ENCODE measurements around the gene CCDC12. TPM values are rescaled to one million over a fixed set of nuclear protein-coding genes. Genes with fewer than 3 reads are reported as not detected.

Gene CCDC12
- total and polyA plus RNA-seq, 2 experiments from 2014 or later: 17.4 to 43.8 TPM

GRCh38 chr3:46921041-46921440 is 55.5 kb downstream of the CCDC12 start:
- peaks cover 53% of the 10 kb centered on the region for H3K36me3 ChIP-seq (ENCODE audit: low read depth)
- DNase-seq: no peak
- H3K79me2 ChIP-seq (ENCODE audit: insufficient read depth): peaks cover 13% of the 10 kb centered on the region
- H3K9me3 ChIP-seq (ENCODE audit: low read depth): no peaks in the 10 kb centered on the region
- TF ChIP-seq EZH2 (IDR thresholded peaks at IDR 0.05; ENCODE audit: insufficient read depth, poor library complexity, severe bottlenecking) (no peak), EZH2phosphoT487 (IDR thresholded peaks at IDR 0.05; ENCODE audit: insufficient read depth, low read depth) (no peak)
- no peak overlapping the region for H2AFZ ChIP-seq
- H3F3A ChIP-seq (ENCODE audit: insufficient read depth): peaks cover 7% of the 10 kb centered on the region; the same call in 1 of the 2 replicates
- H3K4me3 ChIP-seq: no peak overlapping the region
- no peaks in the 10 kb centered on the region for H3K9me2 ChIP-seq (ENCODE audit: insufficient read depth)
- H3K4me1 ChIP-seq (ENCODE audit: insufficient read depth): no peaks in the 10 kb centered on the region
- no peak overlapping the region for H3K9ac ChIP-seq
- H3K4me2 ChIP-seq (ENCODE audit: unreplicated experiment): no peak overlapping the region
- H3K27ac ChIP-seq: no peak overlapping the region
- H3K27me3 ChIP-seq (replicated peaks; ENCODE audit: insufficient read depth): no peaks in the 10 kb centered on the region
- in situ Hi-C loops (cut with MboI): no loop called here
- no peaks in the 10 kb centered on the region for H4K20me1 ChIP-seq (ENCODE audit: insufficient read depth)
- WGBS, 2 experiments (ENCODE audit: low coverage in 1 of 2, low lambda C conversion rate in 2 of 2, missing lambda C conversion rate in 2 of 2): 97 to 100% methylated on average over 4 of the region's 4 CpGs

GRCh38 chr3:46918634-46919033 is 57.9 kb downstream of the CCDC12 start:
- no peak overlapping the region for H2AFZ ChIP-seq
- no peak overlapping the region for H3K27ac ChIP-seq
- H3K4me2 ChIP-seq (ENCODE audit: unreplicated experiment): no peak overlapping the region
- no peak for DNase-seq
- WGBS, 2 experiments (ENCODE audit: low coverage in 1 of 2, low lambda C conversion rate in 2 of 2, missing lambda C conversion rate in 2 of 2): 95 to 96% methylated on average over 4 of the region's 4 CpGs
- peaks cover 11% of the 10 kb centered on the region; the same call in 1 of the 2 replicates for H3F3A ChIP-seq (ENCODE audit: insufficient read depth)
- H3K9ac ChIP-seq: no peak overlapping the region
- peaks cover 7% of the 10 kb centered on the region; the same call in 1 of the 2 replicates for H3K79me2 ChIP-seq (ENCODE audit: insufficient read depth)
- in situ Hi-C loops (cut with MboI): no loop called here
- H3K9me3 ChIP-seq (ENCODE audit: low read depth): no peaks in the 10 kb centered on the region
- H3K4me3 ChIP-seq: no peak overlapping the region
- no peaks in the 10 kb centered on the region for H3K9me2 ChIP-seq (ENCODE audit: insufficient read depth)
- H4K20me1 ChIP-seq (ENCODE audit: insufficient read depth): no peaks in the 10 kb centered on the region
- H3K4me1 ChIP-seq (ENCODE audit: insufficient read depth): no peaks in the 10 kb centered on the region
- no peak for TF ChIP-seq EZH2 (IDR thresholded peaks at IDR 0.05; ENCODE audit: insufficient read depth, poor library complexity, severe bottlenecking)
- peaks cover 46% of the 10 kb centered on the region for H3K36me3 ChIP-seq (ENCODE audit: low read depth)
- H3K27me3 ChIP-seq (replicated peaks; ENCODE audit: insufficient read depth): no peaks in the 10 kb centered on the region

GRCh38 chr3:46918202-46918601 is 58.3 kb downstream of the CCDC12 start:
- Histone ChIP-seq H3K4me2 (ENCODE audit: unreplicated experiment) (no peak overlapping the region), H3K27ac (no peak overlapping the region), H3F3A (ENCODE audit: insufficient read depth) (peaks cover 11% of the 10 kb centered on the region; the same call in 1 of the 2 replicates), H3K4me3 (no peak overlapping the region), H3K79me2 (ENCODE audit: insufficient read depth) (peaks cover 5% of the 10 kb centered on the region; the same call in 1 of the 2 replicates), H3K27me3 (replicated peaks; ENCODE audit: insufficient read depth) (no peaks in the 10 kb centered on the region), H3K9ac (no peak overlapping the region), H4K20me1 (ENCODE audit: insufficient read depth) (no peaks in the 10 kb centered on the region), H3K4me1 (ENCODE audit: insufficient read depth) (no peaks in the 10 kb centered on the region), H2AFZ (no peak overlapping the region), H3K9me3 (ENCODE audit: low read depth) (no peaks in the 10 kb centered on the region), H3K36me3 (ENCODE audit: low read depth) (peaks cover 44% of the 10 kb centered on the region), H3K9me2 (ENCODE audit: insufficient read depth) (no peaks in the 10 kb centered on the region)
- in situ Hi-C loops (cut with MboI): no loop called here
- WGBS, 2 experiments (ENCODE audit: low coverage in 1 of 2, low lambda C conversion rate in 2 of 2, missing lambda C conversion rate in 2 of 2): 96 to 100% methylated on average over 1 of the region's 1 CpG
- no peak for DNase-seq
- TF ChIP-seq EZH2 (IDR thresholded peaks at IDR 0.05; ENCODE audit: insufficient read depth, poor library complexity, severe bottlenecking): no peak
- TF ChIP-seq EZH2phosphoT487 (IDR thresholded peaks at IDR 0.05; ENCODE audit: insufficient read depth, low read depth): no peak

GRCh38 chr3:46917257-46917656 is 59.3 kb downstream of the CCDC12 start:
- no peak for TF ChIP-seq EZH2 (IDR thresholded peaks at IDR 0.05; ENCODE audit: insufficient read depth, poor library complexity, severe bottlenecking)
- no peak for TF ChIP-seq EZH2phosphoT487 (IDR thresholded peaks at IDR 0.05; ENCODE audit: insufficient read depth, low read depth)
- Histone ChIP-seq H3K4me2 (ENCODE audit: unreplicated experiment) (no peak overlapping the region), H3K79me2 (ENCODE audit: insufficient read depth) (no peaks in the 10 kb centered on the region), H3F3A (ENCODE audit: insufficient read depth) (peaks cover 17% of the 10 kb centered on the region), H3K27me3 (replicated peaks; ENCODE audit: insufficient read depth) (no peaks in the 10 kb centered on the region), H3K9ac (no peak overlapping the region), H4K20me1 (ENCODE audit: insufficient read depth) (no peaks in the 10 kb centered on the region), H3K9me2 (ENCODE audit: insufficient read depth) (no peaks in the 10 kb centered on the region), H3K4me1 (ENCODE audit: insufficient read depth) (no peaks in the 10 kb centered on the region), H3K27ac (no peak overlapping the region), H2AFZ (no peak overlapping the region), H3K36me3 (ENCODE audit: low read depth) (peaks cover 40% of the 10 kb centered on the region), H3K9me3 (ENCODE audit: low read depth) (no peaks in the 10 kb centered on the region), H3K4me3 (no peak overlapping the region)
- WGBS, 2 experiments (ENCODE audit: low coverage in 1 of 2, low lambda C conversion rate in 2 of 2, missing lambda C conversion rate in 2 of 2): 96 to 100% methylated on average over 3 of the region's 3 CpGs
- no peak for DNase-seq
- in situ Hi-C loops (cut with MboI): no loop called here

- H3K27ac ChIP-seq: no peak overlapping the region
- H3K79me2 ChIP-seq (ENCODE audit: insufficient read depth): no peaks in the 10 kb centered on the region
- no peaks in the 10 kb centered on the region for H3K4me1 ChIP-seq (ENCODE audit: insufficient read depth)
- no peak overlapping the region for H3K9ac ChIP-seq
- H3F3A ChIP-seq (ENCODE audit: insufficient read depth): peaks cover 18% of the 10 kb centered on the region
- no peak overlapping the region for H3K4me2 ChIP-seq (ENCODE audit: unreplicated experiment)
- H3K36me3 ChIP-seq (ENCODE audit: low read depth): peaks cover 40% of the 10 kb centered on the region
- no peak for TF ChIP-seq EZH2phosphoT487 (IDR thresholded peaks at IDR 0.05; ENCODE audit: insufficient read depth, low read depth)
- H3K4me3 ChIP-seq: no peak overlapping the region
- WGBS, 2 experiments (ENCODE audit: low coverage in 1 of 2, low lambda C conversion rate in 2 of 2, missing lambda C conversion rate in 2 of 2): 81 to 84% methylated on average over 3 of the region's 3 CpGs
- no peak overlapping the region for H2AFZ ChIP-seq
- no peaks in the 10 kb centered on the region for H4K20me1 ChIP-seq (ENCODE audit: insufficient read depth)
- no peaks in the 10 kb centered on the region for H3K27me3 ChIP-seq (replicated peaks; ENCODE audit: insufficient read depth)
- in situ Hi-C loops (cut with MboI): no loop called here
- DNase-seq: no peak
- H3K9me2 ChIP-seq (ENCODE audit: insufficient read depth): no peaks in the 10 kb centered on the region
- no peaks in the 10 kb centered on the region for H3K9me3 ChIP-seq (ENCODE audit: low read depth)
Measured at GRCh38 chr3:46916799-46917198, 59.7 kb downstream of the CCDC12 start.

All from GM23248 (cell line).